ENCODE data around the gene TTC39A.

Gene TTC39A

GRCh38 chr1:51296383-51297357 is 33.7 kb downstream of the TTC39A start:
- peak; percentile 86 for DNase-seq

GRCh38 chr1:51295926-51296325 is 34.4 kb downstream of the TTC39A start:
- DNase-seq, result no peak

GRCh38 chr1:51294566-51295184 is 35.7 kb downstream of the TTC39A start:
- DNase-seq, result no peak

- no peak for DNase-seq
These were observed 36.4 kb downstream of the TTC39A start for GRCh38 chr1:51293898-51294515.

- no peak for DNase-seq
These were observed 39.9 kb downstream of the TTC39A start for GRCh38 chr1:51290489-51290847.

GRCh38 chr1:51289676-51290488 is 40.5 kb downstream of the TTC39A start:
- no peak for DNase-seq

GRCh38 chr1:51288578-51288977 is 41.8 kb downstream of the TTC39A start:
- no peak for DNase-seq

- DNase-seq, result no peak
These were observed 42.4 kb downstream of the TTC39A start for GRCh38 chr1:51287966-51288365.

GRCh38 chr1:51285055-51285454 is 45.3 kb downstream of the TTC39A start:
- DNase-seq, result no peak

- no peak for DNase-seq
These were observed 45.8 kb downstream of the TTC39A start for GRCh38 chr1:51284487-51284954.

- DNase-seq, result no peak
These were observed 46.4 kb downstream of the TTC39A start for GRCh38 chr1:51283979-51284378.

GRCh38 chr1:51282605-51283004 is 47.8 kb downstream of the TTC39A start:
- no peak for DNase-seq

GRCh38 chr1:51281807-51282206 is 48.6 kb downstream of the TTC39A start:
- DNase-seq, result no peak

GRCh38 chr1:51280321-51280978 is 49.9 kb downstream of the TTC39A start:
- no peak for DNase-seq

GRCh38 chr1:51276286-51276685 is 54.1 kb downstream of the TTC39A start:
- DNase-seq, result no peak

GRCh38 chr1:51274676-51275075 is 55.7 kb downstream of the TTC39A start:
- DNase-seq, result no peak

GRCh38 chr1:51272916-51273315 is 57.4 kb downstream of the TTC39A start:
- DNase-seq, result no peak

- no peak for DNase-seq
These were observed 59.6 kb downstream of the TTC39A start for GRCh38 chr1:51270751-51271150.

GRCh38 chr1:51268634-51269033 is 61.7 kb downstream of the TTC39A start:
- no peak for DNase-seq

GRCh38 chr1:51266791-51267190 is 63.6 kb downstream of the TTC39A start:
- no peak for DNase-seq

GRCh38 chr1:51266181-51266580 is 64.2 kb downstream of the TTC39A start:
- DNase-seq, result no peak

- DNase-seq, result no peak
These were observed 64.7 kb downstream of the TTC39A start for GRCh38 chr1:51265618-51266017.

Measured in activated CD4-positive, CD25-positive, alpha-beta regulatory T cell treated with anti-CD3 and anti-CD28 coated beads, Interleukin-2, amount 50 U/mL, for 72 hours (primary cell).